ENCODE results near the gene PCDHGB7. TPM values are rescaled to one million over a fixed set of nuclear protein-coding genes. Genes with fewer than 3 reads are reported as not detected.
A peak's percentile ranks its signal among the peaks of the same experiment; 100 is the strongest.
"Not testable (repeated sequence)": the region's sequence is repeated elsewhere in the genome, so short reads cannot be mapped to it uniquely, and the experiment has no call there.

The PCDHGB7 gene
- total and polyA plus RNA-seq, 3 donors from 2014 or later, result 6.6 to 18.1 (median 15.3) TPM

DNA sequence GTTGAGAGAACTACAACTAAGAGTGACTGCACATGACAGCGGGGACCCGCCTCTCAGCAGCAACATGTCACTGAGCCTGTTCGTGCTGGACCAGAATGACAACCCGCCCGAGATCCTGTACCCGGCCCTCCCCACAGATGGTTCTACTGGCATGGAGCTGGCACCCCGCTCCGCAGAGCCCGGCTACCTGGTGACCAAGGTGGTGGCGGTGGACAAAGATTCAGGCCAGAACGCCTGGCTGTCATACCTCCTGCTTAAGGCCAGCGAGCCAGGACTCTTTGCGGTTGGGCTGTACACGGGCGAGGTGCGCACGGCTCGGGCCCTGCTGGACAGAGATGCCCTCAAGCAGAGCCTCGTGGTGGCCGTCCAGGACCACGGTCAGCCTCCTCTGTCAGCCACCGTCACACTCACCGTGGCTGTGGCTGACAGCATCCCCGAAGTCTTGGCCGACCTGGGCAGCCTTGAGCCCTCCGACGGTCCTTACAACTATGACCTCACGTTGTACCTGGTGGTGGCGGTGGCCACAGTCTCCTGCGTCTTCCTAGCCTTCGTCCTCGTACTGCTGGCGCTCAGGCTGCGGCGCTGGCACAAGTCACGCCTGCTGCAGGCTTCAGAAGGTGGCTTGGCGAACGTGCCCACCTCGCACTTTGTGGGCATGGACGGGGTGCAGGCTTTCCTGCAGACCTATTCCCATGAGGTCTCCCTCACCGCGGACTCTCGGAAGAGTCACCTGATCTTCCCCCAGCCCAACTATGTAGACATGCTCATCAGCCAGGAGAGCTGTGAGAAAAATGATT lies 32.8 kb upstream of the PCDHGB7 start:
- no peaks in the 10 kb centered on the region for H3K27me3 ChIP-seq
- H3K4me1 ChIP-seq, result no peaks in the 10 kb centered on the region
- no peak overlapping the region for H3K27ac ChIP-seq
- TF ChIP-seq, protein P1, sequence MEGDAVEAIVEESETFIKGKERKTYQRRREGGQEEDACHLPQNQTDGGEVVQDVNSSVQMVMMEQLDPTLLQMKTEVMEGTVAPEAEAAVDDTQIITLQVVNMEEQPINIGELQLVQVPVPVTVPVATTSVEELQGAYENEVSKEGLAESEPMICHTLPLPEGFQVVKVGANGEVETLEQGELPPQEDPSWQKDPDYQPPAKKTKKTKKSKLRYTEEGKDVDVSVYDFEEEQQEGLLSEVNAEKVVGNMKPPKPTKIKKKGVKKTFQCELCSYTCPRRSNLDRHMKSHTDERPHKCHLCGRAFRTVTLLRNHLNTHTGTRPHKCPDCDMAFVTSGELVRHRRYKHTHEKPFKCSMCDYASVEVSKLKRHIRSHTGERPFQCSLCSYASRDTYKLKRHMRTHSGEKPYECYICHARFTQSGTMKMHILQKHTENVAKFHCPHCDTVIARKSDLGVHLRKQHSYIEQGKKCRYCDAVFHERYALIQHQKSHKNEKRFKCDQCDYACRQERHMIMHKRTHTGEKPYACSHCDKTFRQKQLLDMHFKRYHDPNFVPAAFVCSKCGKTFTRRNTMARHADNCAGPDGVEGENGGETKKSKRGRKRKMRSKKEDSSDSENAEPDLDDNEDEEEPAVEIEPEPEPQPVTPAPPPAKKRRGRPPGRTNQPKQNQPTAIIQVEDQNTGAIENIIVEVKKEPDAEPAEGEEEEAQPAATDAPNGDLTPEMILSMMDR (IDR thresholded peaks at IDR 0.05), result no peak
- no peak for TF ChIP-seq POLR2A (IDR thresholded peaks at IDR 0.05)
- intact Hi-C loops (cut with DNase I; ENCODE audit: low total_unique reads), result no loop called here
- H3K4me3 ChIP-seq, result no peak overlapping the region
- DNase-seq, result no peak
- no peaks in the 10 kb centered on the region for H3K9me3 ChIP-seq
- no peaks in the 10 kb centered on the region for H3K36me3 ChIP-seq (ENCODE audit: low read depth, missing control alignments)
- WGBS, 2 donors, result 32 to 38% methylated on average over 15 to 40 of the region's 43 CpGs

DNA sequence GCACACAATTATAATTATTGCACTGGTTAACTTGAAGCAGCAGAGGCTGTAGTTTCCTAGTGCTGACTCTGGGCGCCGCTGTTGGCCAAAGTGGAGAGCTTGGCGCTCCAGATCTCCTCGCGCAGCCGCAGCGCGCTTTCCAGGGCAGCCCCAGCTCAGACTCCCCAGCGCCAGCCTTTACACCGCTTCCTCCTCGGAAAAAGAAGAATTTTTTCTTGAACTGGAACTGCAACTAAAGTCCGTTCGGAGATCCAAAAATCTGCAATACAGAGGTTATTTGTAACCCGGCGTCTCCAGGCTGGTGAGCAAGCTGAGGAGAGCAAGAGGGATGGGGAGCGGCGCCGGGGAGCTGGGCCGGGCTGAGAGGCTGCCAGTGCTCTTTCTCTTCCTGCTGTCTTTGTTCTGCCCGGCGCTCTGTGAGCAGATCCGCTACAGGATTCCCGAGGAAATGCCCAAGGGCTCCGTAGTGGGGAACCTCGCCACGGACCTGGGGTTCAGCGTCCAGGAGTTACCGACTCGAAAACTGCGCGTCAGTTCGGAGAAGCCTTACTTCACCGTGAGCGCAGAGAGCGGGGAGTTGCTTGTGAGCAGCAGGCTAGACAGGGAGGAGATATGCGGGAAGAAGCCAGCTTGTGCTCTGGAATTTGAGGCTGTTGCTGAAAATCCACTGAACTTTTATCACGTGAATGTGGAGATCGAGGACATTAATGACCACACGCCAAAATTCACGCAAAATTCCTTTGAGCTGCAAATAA lies 29.7 kb upstream of the PCDHGB7 start, which contains the start of gene PCDHGB4:
Gene PCDHGB4 (plus strand): TSS at position 142 of the 755 bp plus-strand sequence. CDS start 187 bp downstream, at position 329.
- H3K4me1 ChIP-seq; intact Hi-C loops (cut with DNase I; ENCODE audit: low total_unique reads); H3K9me3 ChIP-seq; H3K36me3 ChIP-seq (ENCODE audit: low read depth, missing control alignments); H3K27ac ChIP-seq; H3K27me3 ChIP-seq: not testable (repeated sequence)
- TF ChIP-seq, protein P1 (IDR thresholded peaks at IDR 0.05), result peak in 2 of 3 experiments; percentile 53 to 59
- DNase-seq, result peak; percentile 63
- H3K4me3 ChIP-seq, result peak within 1 kb of the TSS in 1 of 2 donors; percentile 11
- WGBS, 2 donors, result 9 to 16% methylated on average over 18 to 19 of the region's 40 CpGs

DNA sequence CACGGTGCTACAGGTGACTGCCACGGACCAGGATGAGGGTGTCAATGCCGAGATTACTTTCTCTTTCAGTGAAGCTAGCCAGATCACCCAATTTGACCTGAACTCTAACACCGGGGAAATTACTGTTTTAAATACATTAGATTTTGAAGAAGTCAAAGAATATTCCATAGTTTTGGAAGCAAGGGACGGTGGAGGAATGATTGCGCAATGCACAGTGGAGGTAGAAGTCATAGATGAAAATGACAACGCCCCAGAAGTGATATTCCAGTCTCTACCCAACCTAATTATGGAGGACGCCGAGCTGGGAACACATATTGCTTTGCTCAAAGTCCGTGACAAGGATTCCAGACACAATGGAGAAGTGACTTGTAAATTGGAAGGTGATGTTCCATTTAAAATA lies 28.8 kb upstream of the PCDHGB7 start:
- 31 to 42% methylated on average over 10 of the region's 10 CpGs for WGBS, 2 donors
- intact Hi-C loops (cut with DNase I; ENCODE audit: low total_unique reads), result no loop called here

DNA sequence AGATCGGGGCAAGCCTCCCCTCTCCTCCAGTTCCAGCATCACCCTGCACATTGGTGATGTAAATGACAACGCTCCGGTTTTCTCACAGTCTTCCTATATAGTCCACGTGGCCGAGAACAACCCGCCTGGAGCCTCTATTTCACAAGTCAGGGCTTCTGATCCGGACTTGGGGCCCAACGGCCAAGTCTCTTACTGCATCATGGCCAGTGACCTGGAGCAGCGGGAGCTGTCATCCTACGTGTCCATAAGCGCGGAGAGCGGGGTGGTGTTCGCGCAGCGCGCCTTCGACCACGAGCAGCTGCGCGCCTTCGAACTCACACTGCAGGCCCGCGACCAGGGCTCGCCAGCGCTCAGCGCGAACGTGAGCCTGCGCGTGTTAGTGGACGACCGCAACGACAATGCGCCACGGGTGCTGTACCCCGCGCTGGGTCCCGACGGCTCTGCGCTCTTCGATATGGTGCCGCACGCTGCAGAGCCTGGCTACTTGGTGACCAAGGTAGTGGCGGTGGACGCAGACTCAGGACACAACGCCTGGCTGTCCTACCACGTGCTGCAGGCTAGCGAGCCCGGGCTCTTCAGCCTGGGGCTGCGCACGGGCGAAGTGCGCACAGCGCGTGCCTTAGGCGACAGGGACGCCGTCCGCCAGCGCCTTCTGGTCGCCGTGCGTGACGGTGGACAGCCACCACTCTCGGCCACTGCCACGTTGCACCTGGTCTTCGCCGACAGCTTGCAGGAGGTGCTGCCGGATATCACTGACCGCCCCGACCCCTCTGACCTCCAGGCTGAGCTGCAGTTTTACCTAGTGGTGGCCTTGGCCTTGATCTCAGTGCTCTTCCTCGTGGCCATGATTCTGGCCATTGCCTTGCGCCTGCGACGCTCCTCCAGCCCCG lies 28.1 kb upstream of the PCDHGB7 start:
- Histone ChIP-seq H3K27me3 (no peaks in the 10 kb centered on the region), H3K4me1 (no peaks in the 10 kb centered on the region), H3K4me3 (no peak overlapping the region), H3K27ac (no peak overlapping the region), H3K36me3 (ENCODE audit: low read depth, missing control alignments) (no peaks in the 10 kb centered on the region), H3K9me3 (no peaks in the 10 kb centered on the region)
- intact Hi-C loops (cut with DNase I; ENCODE audit: low total_unique reads), result no loop called here
- no peak for TF ChIP-seq POLR2A (IDR thresholded peaks at IDR 0.05)
- TF ChIP-seq, protein P1 (IDR thresholded peaks at IDR 0.05), result no peak
- WGBS, 2 donors, result 33 to 35% methylated on average over 23 to 73 of the region's 77 CpGs
- DNase-seq, result no peak

More for the DNA sequence above, 28.8 kb upstream of the PCDHGB7 start:
- Histone ChIP-seq H3K36me3 (ENCODE audit: low read depth, missing control alignments) (no peaks in the 10 kb centered on the region), H3K27ac (no peak overlapping the region), H3K4me1 (no peaks in the 10 kb centered on the region), H3K27me3 (no peaks in the 10 kb centered on the region), H3K4me3 (no peak overlapping the region), H3K9me3 (no peaks in the 10 kb centered on the region)
- no peak for TF ChIP-seq POLR2A (IDR thresholded peaks at IDR 0.05)
- TF ChIP-seq, protein P1 (IDR thresholded peaks at IDR 0.05), result no peak
- no peak for DNase-seq
